ENCODE measurements around the gene SAFB.
"Not testable (repeated sequence)": the region's sequence is repeated elsewhere in the genome, so short reads cannot be mapped to it uniquely, and the experiment has no call there.

The SAFB gene

DNA sequence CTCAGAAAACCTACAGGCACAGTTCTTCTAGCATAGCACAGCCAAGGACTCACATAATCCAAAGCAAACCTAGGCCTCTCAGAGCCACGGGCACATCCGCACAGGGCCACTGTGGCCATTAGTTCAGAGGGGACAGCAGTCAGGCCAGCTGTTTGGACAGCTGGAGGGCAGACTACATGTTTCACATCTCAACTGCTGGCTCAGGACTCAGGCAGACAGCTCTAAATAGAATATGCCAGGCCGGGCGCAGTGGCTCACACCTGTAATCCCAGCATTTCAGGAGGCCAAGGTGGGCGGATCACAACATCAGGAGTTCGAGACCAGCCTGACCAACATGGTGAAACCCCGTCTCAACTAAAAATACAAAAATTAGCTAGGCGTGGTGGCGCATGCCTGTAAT, 27.1 kb upstream of the SAFB start:
- FAIRE-seq = no peak

DNA sequence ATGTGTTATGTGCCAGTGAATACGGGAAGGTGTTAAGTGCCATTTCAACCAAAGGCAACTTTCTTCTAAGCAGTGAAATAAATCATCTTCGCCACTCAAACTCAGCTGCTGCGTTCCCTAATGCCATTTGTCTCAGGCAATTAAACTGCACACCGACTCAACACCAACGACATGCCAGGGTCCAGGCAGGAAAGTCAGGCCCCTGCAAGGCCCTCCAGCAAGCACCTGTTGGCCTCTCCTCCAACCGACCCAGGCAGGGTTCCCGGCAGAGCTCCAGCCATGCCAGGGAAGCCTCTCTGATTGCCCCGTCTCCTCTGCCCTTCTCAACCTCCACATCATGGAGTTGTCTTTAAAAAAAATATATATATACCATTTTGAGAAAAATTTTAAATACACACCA, 22.1 kb upstream of the SAFB start:
- FAIRE-seq = no peak

DNA sequence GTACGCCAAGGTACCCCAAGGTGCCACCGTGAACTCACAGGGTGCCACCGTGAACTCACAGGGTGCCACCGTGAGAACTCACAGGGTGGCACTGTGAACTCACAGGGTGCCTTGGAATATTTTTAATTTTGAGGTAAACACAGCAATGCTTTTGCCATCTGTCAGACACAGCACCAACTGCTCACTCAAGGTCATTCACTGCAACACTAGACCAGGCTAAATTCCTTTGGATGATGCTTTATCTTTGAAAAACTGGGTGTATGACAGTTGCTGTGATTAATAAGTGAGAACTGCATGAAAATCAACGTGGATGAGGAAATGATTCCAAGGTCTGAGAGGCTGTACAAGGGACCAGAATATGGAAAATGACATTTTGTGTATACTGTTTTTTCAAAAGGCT, 19.3 kb upstream of the SAFB start:
- FAIRE-seq = no peak

DNA sequence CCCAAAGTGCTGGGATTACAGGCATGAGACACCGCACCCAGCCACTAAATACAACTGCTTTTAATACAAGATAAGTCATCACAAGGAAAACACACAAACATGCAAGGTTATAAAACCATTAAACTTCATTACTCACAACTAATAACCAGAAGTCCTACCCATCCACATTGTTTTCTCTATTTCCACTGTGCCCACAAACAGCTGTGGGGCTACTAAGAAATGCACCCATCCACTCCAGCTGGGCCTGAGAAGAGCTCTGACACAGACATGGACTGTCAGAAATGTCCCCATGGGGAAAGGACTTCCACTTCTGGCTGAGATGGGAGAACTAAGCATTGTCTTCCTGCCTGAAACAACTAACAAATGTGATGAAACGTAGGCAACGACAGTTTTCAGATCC, 17.5 kb upstream of the SAFB start:
- no peak for FAIRE-seq

DNA sequence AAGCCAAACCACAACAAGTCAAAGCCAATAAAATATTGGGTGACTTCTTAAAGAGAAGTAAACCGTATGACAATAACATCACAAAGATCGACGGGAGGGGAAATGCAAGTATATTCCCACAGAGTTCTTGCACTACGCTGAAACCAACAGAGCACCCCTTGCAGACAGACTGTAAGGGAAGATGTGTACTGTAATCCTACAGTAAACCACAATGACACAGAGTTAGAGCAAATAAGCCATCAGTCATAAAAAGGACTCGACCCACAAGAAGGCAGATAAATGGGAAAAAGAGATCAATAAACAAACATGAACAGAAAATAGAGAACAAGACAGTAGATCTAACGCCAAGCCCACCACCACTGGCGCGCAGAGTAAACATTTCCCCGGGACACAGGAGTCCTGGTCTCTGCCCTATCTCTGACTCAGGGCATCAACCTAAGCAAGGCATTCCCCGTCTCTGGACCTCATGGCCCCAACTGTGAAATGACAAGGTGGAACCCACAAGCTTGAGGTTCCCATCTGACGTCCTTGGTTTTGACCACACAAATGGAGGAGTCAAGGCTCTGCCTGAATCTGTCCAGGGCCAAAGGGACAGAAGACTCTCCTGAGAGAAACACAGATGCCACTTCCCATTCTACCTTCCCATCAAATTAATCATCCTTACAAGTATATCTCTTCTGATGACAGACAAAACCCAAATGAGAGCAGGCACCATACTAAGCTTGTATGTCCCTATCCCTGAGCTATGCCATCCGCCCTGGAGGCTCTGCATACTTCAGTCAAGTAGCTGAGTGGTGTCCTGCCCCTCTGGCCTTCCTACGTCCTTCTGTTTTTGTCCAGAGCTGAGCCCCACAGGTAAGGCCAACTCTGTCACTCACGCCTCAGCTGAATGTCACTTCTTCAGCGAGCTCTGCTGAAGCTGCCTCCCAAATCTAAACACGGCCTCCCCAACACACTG, 15.3 kb upstream of the SAFB start:
- FAIRE-seq = no peak

DNA sequence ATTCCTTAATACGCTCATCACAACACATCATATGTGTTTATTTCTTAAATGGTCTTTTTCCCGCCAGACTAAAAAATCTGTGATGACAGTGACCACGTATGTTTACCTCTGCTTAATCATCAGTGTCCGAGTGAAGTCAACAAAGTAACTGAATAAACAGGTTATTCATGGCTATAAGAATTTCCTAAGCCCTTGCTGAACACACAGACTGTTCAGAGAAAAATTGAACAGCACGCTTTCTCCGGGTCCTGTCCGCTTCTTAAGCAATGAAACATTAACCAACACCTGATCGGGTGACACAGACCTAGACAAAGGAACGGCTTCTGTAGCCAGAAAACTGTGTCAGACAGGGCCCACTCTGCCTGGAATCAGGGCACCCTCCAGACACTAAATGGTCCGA, 14.6 kb upstream of the SAFB start:
- no peak for FAIRE-seq

DNA sequence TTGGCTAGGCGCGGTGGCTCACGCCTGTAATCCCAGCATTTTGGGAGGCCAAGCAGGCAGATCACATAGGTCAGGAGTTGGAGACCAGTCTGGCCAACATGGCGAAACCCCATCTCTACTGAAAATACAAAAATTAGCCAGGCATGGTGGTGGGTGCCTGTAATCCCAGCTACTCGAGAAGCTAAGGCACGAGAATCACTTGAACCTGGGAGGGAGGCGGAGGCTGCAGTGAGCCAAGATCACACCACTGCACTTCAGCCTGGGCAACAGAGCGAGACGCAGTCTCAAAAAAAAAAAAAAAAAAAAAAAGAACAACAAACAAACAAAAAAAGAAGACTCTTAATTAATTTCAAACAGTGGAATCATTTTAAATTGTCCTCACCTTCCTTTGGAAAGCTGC, 14.1 kb upstream of the SAFB start:
- FAIRE-seq = not testable (repeated sequence)

DNA sequence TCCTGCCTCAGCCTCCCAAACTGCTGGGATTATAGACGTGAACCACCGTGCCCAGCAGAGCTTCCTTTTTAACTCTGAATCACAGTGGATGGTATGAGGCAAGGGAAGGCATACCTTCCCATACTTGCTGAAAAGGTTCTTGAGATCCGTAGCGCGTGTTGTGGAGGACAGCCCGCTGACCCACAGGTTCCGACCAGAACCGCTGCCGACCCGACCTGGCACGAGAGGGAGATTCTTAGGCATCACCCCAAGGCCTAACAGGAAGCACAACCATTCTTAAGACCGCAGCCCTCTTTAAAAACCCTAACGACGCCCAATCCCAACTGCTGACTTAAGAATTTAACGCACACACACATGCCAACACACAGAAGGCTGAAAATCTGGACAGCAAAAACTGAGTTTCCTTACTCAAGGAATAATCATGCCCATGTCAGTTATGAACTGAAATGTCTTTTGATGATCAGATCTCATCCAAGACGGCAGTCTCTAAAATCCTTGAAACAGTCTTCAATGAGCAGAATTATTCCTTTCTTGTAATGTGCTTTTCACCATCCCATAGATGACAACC, 12.9 kb upstream of the SAFB start:
- no peak for FAIRE-seq

DNA sequence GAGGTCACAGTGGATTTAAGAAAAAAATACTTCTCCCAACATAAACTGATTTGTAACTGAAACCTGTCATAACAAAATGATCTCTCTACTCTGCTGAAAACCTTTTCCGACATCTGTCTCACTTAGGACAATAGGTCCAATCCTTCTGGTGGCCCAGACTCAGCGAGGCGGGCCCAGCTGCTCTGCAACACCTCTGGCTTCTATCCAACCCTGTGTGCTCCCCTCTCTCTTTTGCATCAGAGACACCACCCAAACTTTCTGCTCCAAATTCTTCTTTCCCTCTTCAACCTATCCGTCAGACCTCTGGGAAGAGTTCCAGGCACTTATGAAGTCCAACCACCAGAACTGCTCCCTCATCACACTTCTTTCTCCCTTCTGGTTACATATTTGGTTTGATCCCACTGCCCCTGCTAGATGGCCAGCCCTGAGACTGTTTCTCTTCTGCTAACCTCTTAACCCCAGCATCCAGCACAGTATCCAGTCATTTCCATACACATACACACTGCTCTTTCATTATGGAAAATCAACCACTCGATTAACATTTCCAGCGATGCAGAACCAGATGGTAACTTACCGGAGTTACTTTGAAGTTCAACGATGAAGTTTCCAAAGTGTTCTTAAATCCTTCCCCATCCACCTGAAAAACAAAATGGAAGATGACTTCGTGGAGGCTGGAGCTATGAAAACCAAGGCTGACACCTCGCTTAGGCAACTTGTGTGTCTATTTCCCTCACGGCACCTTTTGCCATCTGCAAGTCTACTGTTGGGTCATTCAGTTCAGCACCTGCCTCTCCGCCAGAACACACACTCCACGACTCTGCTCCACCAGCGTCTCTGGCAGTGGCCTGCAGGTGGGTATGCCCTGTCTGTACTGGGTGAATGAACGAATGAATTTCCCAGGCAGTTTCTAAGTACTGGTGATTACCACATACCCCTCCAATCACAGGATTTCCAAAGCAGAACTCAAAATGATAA, 9.7 kb upstream of the SAFB start:
- no peak for FAIRE-seq

DNA sequence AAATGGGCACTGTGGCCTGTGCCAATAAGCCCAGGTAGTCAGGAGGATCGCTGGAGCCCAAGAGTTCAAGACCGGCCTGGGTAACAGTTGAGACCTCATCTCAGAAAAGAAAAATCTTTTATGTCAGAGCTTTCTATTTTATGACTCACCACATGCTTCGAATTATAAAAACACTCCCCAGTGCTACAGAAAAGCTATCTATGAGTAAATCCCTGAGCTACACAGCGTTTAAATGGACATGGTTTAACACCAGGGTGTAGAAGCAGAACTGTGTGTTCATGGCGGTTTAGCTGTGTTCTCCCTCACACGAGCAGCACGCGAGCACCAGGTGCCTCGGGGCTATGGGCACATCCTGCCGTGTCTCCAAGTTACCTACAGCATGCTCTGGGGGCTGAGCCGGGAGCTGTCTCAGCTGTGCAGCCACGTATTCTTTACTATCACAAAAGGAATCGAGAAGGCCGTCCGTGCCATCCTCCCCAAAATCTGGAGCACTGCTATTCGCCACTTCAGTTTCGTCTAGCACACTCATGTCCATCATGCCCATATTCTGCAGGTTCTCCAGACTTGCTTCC, 7.0 kb upstream of the SAFB start:
- FAIRE-seq = no peak

DNA sequence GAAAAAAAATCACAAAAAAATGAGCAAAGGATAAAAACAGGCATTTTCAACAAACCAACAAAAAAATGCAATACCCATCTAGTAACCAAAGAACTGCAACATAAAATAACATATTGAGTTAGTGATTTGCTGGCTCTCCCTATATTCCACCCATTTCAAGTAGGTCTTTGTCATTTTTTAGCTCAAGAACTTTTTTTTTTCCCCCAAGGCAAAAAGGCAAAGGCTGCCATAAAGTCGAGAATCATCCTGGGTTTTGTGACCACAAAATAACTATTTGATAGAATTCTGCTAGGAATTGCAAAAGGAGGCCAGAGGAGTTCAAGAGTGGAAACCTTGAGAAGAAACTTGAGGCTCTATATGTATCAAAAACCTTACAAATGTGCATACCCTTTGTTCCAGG, 5.8 kb upstream of the SAFB start:
- FAIRE-seq = no peak

DNA sequence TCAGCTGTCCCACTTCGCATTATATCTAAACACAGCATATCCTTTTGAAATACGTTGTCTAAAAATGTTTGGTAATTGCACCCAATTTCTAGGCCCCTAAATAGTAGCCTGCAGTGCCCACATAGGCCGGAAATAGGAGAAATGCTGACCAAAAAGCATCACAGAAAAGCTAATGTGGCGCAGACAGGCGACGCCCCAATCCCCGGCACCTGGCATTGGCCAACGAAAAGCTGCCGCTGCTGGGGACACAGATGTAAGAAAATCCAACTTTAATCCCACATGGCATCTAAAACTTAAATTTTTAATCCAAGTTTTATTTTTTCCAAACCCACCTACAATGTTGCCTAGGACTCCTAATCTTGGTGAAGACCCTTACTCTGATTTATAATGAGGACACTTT, 4.3 kb upstream of the SAFB start:
- FAIRE-seq = no peak

DNA sequence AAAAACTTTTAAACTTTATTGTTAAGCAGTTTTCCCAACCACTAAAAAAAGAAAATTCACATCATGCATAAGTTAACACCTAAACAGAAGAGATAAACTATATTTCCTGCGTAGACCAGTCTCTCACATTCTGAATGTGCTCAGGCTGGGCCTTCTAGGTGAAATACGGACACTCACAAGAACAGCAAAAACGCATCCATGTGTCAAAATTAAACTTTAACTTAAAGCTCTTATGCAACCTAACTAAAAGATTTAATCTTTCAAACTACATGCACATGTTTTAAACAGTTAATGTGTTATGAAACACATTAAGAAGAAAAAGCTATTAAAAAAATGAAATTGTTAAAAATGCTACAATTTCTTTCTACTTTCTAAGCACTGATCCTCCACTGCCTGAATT, 2.9 kb upstream of the SAFB start:
- no peak for FAIRE-seq

DNA sequence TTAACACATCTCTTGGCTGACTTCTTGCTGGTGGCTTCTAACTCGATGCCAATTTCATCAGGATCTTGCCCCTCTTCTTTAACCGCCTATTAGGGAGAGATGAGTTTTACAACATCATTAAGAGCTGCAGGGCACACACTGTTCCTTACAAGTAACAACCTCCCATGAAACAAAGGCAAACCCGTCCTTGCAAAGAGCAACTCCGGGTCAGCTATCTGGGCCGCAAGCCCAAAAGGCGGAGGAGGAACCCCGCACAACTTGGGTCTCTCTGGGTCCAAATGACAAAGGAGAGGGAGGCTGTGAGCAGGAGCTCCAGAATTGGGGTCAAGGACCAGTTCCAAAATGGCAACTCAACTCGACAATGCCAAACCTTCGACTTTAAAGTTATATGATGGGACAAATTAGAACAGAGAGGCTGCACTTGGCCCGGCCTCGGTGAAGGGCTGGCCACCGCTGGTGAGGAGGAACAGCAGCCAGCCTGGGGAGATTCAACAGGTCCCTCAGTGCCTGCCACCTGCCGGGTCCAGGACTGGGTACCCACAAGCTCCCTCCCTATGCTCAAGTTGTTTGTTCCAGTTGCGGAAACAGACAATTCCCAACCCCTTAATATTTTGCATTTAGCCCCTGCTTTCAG, 1.5 kb upstream of the SAFB start:
- FAIRE-seq = no peak

DNA sequence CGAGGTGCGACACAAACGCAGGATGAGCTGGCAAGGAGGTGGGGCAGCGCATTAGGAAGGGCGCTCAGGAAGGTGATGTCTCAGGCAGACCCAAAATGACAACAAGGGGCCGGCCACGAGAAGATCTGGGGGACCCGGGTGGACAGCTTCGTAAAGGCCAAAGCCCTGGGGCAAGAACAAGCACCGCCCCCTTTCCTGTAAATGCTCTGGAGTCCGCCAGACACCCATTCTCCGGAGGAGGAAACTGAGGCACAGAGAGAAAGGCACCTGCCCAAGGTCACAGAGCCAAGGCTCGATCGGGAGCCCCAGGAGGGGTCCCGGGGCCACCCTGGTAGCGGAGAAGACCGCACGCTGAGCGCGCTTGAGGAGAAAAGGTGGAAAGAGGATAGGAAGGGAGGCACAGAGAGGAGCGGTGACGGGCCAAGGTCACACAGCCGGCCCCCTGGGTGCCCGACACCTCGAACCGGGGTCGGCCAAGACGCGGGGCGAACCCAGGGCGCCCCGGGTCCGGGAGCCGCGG, 878 bp upstream of the SAFB start:
- FAIRE-seq = no peak

DNA sequence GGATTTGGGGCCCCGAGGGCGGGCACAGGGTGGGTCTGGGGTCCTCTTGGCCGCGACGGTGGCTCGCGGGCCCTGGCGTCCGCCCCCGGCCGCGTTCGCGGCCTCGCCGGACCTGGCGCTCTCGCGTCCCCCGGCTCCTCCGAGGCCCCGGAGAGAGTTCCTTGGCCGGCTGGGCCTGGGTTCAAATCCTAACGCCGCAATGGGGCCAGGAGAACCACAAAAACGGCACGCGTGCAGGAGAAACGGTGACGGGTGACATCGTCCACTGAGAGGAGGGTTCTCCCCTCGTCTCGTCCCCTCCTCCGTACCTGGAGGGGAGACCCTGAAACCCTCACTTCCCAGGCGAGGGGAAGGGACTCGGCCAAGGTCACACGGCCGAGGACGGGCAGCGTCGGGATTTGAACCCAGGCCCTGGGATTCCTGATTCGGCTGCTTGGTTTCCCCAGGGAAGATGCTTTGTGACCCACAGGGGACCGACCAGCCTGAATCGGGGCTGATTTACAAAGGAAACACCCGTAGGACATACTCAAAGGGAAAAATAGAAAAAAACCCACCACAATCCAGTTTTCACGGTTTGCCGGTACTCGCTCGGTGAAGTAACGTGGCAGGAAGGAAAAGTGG, 624 bp downstream of the SAFB start:
- no peak for FAIRE-seq

DNA sequence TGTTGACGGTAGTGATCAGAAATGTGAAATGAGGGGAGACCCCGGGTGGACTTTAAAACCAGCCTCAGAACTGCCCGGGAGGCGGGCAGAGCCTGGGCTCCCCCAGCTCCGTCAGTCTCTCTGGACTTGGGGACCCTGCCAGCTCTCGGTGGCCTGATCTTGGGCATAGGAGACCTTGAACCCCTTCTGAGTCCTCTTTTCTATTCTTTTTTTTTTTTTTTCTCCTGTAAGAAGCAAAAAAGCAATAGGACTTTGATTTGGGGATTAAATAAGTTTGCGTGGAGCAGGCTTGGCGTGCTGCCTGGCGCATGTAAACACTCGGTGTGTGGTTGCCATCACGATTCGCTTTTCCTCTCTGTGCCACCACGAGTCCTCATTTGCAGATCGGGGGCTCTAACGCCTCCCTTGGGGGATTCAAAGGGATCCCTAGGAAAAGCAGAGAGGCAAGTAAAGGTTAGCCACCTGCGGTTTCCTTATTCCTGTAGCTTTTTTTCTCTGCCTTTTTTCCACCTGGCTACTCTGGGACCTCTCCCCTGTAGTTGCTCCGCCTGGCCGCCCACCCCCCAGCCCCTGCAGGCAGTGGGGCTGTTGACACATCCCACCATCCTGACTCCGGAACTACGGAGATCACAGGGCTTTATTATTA, 1.3 kb downstream of the SAFB start:
- FAIRE-seq = no peak

DNA sequence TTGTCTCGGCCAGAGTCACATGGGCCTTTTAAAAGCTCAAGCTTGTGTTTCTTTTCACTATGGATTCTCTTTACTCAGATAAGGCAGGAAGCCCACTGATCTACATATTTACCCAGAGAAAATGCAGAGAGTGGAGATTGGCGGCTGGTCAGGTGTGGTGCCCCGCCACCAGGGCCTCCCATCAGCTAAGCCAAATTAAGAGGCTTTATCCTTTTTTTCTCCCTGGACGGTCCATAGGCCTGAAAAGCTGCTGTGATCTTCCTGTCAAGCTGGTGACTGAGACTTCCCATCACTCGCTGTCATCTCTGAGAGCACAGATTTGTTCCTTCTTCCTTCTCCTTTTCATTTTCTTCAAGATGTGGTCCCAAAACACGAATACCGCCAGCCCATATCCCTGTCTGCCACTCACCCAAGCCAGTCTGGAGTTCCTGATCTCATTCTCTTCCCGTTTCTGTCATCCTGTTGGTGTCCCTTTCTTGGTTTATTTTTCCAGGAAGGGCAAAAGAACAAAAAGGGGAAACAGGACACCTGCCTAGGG, 1.9 kb downstream of the SAFB start:
- FAIRE-seq = no peak

DNA sequence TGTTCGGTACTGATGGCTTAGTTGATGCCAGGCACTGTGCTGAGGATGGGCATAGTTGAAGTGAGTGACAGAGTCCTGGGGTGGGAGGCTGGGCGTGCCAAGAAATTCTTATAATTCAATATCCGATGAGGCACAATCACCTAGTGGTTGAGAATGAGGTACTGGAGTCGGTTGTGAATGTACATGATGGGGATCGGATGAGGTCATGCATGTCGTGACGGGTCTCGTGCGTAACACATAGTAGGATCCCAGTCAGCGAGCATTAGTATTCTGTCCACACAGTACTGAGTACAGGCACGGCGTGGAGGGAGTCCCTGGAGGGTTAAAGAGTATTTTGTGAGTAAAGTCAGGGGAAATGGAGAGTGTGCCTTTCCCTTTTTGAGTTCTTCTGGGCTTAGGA, 2.8 kb downstream of the SAFB start:
- no peak for FAIRE-seq

DNA sequence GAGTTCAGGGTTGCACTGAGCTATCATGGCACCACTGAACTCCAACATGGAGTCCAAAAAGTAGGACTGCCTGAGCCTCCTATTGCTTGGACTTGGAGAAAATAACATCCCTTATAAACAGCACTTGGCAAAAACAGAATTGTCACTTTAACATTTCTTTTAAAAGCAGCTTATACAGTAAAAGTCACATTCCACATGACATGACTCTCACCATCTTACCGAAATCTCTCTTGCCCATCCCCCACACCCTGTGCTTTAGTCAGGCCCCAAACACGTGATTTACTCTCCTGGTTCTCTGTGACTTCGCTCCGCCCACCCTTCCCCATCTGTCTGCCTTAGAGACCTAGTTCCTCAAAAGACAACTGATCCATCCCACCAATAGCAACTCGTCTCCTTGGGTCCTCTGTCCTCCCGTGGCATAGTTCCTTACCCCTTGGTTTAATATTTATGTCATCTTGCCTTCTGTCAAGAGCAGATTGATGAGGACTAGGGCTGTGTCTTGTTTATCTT, 4.6 kb downstream of the SAFB start:
- no peak for FAIRE-seq

DNA sequence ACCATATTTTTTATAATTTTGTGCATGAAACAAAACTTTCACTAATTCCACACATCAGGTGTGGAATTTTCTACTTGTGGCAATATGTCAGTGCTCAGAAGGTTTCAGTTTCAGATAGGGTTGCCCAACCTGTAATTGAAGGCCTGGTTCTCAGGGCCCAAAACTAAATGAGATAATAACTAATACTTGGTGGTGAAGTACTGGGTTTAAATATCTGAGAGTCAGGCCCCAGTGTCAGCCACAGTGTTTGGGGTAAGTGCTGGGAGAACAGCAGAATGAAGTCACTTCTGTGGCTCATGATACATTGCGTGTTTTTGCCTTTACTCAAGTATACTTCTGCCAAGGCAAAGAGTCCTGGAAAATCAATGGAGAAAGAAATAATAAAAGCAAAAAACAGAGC, 5.6 kb downstream of the SAFB start:
- FAIRE-seq = no peak

All from endometrium (tissue), 2 donors.